Thyroid gland (tissue), 4 donors: ENCODE results near the gene NTN5. TPM values are rescaled to one million over a fixed set of nuclear protein-coding genes. Genes with fewer than 3 reads are reported as not detected.

Experiments used
- DNase-seq, 2 donors: peaks; one replicate each; pipeline ENCODE4 v3.0.0-alpha.2; 2019
- H3K27ac ChIP-seq, 3 donors: fragments of 200-600 bp; sonication (generic); 1 replicate in 2 of 3; 2 replicates in 1 of 3; pipeline ENCODE4 v1.5.1; 2016 to 2019; ENCODE audit warnings: mild to moderate bottlenecking in 1 of 3, moderate library complexity in 1 of 3
- H3K27me3 ChIP-seq: fragments of 200-600 bp; sonication (generic); one replicate; pipeline ENCODE4 v1.5.1; 2019
- H3K36me3 ChIP-seq, 2 donors: fragments of 200-600 bp; sonication (generic); one replicate each; pipeline ENCODE4 v1.5.1; 2016 to 2019
- H3K4me1 ChIP-seq, 2 donors: fragments of 200-600 bp; sonication (generic); one replicate each; pipeline ENCODE4 v1.5.1; 2017 to 2019
- H3K4me3 ChIP-seq, 3 donors: fragments of 200-600 bp; sonication (generic); replicated peaks in 1 of 3; 1 replicate in 2 of 3; 2 replicates in 1 of 3; pipeline ENCODE4 v1.5.1; 2016; ENCODE audit warnings: mild to moderate bottlenecking in 1 of 3
- H3K9me3 ChIP-seq: fragments of 200-600 bp; sonication (generic); one replicate; pipeline ENCODE4 v1.5.1; 2017
- POLR2A ChIP-seq, 2 donors: fragments of 450-650 bp; IDR thresholded peaks; one replicate each; pipeline ENCODE4 v1.6.1; 2017; ENCODE audit warnings: antibody characterized with exemption in 2 of 2, mild to moderate bottlenecking in 2 of 2, moderate library complexity in 1 of 2
- WGBS, 2 donors: methylation state at CpG; one replicate each; pipeline ENCODE4 v1.1.5; 2017; 5-methylcytosine and 5-hydroxymethylcytosine counted together
- intact Hi-C: fragments of 100-400 bp; cut with DNase I; formaldehyde crosslinking; loops from one replicate; pipeline ENCODE4 v1.15.1; 2023
- total RNA-seq, 4 donors: library from RNA; depleted of rRNA; stranded (reverse); fragments of >200 nt; gene quantifications; one replicate each; pipeline ENCODE4 v1.2.3, GENCODE V29; 2016
- TF ChIP-seq, protein P1 (sequence below), 6 experiments: fragments of 200-600 bp in 3 of 6; fragments of 450-650 bp in 3 of 6; sonication (generic) in 3 of 6; IDR thresholded peaks; one replicate each; pipeline ENCODE4 v1.5.1; 2016 to 2019; ENCODE audit warnings: antibody characterized with exemption in 6 of 6, mild to moderate bottlenecking in 2 of 6, inconsistent platforms in 1 of 6, moderate library complexity in 1 of 6

Gene NTN5
- total RNA-seq, 4 donors from 2014 or later = 0.45 to 1.2 (median 0.78) TPM; not detected in 1

DNA sequence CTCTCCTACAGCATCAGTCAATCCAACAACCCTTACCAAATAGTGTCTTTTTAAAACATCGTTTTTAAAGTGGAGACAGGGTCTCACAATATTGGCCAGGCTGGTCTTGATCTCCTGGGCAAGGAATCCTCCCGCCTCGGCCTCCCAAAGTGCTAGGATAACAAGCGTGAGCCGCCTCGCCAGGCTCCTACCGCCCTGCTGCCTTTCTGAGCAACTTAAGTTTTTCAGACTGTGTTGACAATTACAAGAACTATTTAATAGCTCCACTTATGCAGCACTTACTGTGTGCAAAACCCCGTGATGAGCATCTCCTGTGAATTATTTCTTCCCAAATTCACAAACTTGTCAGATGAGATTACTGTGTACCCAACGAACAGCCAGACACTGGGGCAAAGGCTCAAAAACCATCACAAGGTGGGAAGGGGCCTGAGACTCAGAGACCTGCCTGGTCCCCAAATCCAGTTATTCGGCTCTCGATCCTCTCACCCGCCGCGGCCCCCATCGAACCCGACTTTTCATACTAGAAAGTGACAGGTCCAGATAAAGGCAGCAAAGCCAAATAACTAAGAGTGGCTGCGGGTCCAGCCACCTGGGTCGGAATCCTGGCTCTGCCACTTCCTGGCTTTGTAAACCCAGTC is 54.4 kb downstream of the NTN5 start:
- 2% methylated on average over 11 to 16 of the region's 18 CpGs for WGBS, 2 donors
- H3K4me1 ChIP-seq = peaks cover 17 to 30% of the 10 kb centered on the region in 2 donors
- intact Hi-C loops = no loop called here
- H3K36me3 ChIP-seq = peaks cover 25 to 26% of the 10 kb centered on the region in 2 donors
- H3K4me3 ChIP-seq = peak overlapping the region; percentile 58 to 88 (median 81)
- no peaks in the 10 kb centered on the region for H3K27me3 ChIP-seq
- TF ChIP-seq POLR2A (IDR thresholded peaks at IDR 0.05) = no peak
- TF ChIP-seq, protein P1, sequence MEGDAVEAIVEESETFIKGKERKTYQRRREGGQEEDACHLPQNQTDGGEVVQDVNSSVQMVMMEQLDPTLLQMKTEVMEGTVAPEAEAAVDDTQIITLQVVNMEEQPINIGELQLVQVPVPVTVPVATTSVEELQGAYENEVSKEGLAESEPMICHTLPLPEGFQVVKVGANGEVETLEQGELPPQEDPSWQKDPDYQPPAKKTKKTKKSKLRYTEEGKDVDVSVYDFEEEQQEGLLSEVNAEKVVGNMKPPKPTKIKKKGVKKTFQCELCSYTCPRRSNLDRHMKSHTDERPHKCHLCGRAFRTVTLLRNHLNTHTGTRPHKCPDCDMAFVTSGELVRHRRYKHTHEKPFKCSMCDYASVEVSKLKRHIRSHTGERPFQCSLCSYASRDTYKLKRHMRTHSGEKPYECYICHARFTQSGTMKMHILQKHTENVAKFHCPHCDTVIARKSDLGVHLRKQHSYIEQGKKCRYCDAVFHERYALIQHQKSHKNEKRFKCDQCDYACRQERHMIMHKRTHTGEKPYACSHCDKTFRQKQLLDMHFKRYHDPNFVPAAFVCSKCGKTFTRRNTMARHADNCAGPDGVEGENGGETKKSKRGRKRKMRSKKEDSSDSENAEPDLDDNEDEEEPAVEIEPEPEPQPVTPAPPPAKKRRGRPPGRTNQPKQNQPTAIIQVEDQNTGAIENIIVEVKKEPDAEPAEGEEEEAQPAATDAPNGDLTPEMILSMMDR (IDR thresholded peaks at IDR 0.05) = no peak
- H3K27ac ChIP-seq = peak overlapping the region; percentile 80 to 91 (median 82)
- DNase-seq = peak in 1 of 2 donors; percentile 16
- H3K9me3 ChIP-seq = no peaks in the 10 kb centered on the region

GRCh38 chr19:48617146-48617937 is 55.5 kb downstream of the NTN5 start:
- intact Hi-C loops = no loop called here
- H3K4me3 ChIP-seq = peak overlapping the region in 1 of 3 donors; percentile 58

GRCh38 chr19:48616491-48617056 is 56.2 kb downstream of the NTN5 start:
- Histone ChIP-seq H3K27ac (no peak overlapping the region), H3K4me3 (no peak overlapping the region), H3K36me3 (peaks cover 25 to 26% of the 10 kb centered on the region in 2 donors), H3K27me3 (no peaks in the 10 kb centered on the region), H3K9me3 (no peaks in the 10 kb centered on the region), H3K4me1 (peaks cover 15 to 27% of the 10 kb centered on the region in 2 donors)
- WGBS, 2 donors = 80 to 87% methylated on average over 10 to 12 of the region's 12 CpGs
- TF ChIP-seq, protein P1 (IDR thresholded peaks at IDR 0.05) = no peak
- TF ChIP-seq POLR2A (IDR thresholded peaks at IDR 0.05) = no peak
- DNase-seq = no peak
- intact Hi-C loops = no loop called here

More at GRCh38 chr19:48617146-48617937, 55.5 kb downstream of the NTN5 start:
- peak overlapping the region in 1 of 3 donors; percentile 82 for H3K27ac ChIP-seq
- WGBS, 2 donors = 63 to 67% methylated on average over 16 to 18 of the region's 18 CpGs
- TF ChIP-seq, protein P1 (IDR thresholded peaks at IDR 0.05) = no peak
- no peak for TF ChIP-seq POLR2A (IDR thresholded peaks at IDR 0.05)
- peaks cover 15 to 27% of the 10 kb centered on the region in 2 donors for H3K4me1 ChIP-seq
- DNase-seq = peak in 1 of 2 donors; percentile 18
- H3K36me3 ChIP-seq = peaks cover 25 to 26% of the 10 kb centered on the region in 2 donors
- H3K27me3 ChIP-seq = no peaks in the 10 kb centered on the region
- no peaks in the 10 kb centered on the region for H3K9me3 ChIP-seq

DNA sequence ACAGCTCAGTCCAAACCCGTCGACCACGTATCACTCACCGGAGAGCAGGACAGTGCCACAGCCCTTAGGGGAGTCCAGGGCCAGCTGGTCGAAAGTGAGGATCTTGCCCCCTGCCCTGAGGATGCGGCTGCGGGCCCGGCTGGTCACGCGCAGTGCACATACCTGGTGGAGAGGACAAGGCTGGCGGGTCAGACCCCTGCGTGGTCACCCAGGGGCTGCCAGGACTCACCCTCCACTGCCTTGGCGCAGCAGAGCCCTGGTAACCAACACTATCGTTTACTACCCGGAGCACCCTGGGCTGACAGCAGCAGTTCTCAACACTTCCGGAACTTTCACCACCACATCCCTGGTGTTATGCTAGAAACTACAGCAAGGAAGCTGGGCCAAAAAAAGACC is 56.8 kb downstream of the NTN5 start:
- intact Hi-C loops = no loop called here
- Histone ChIP-seq H3K27ac (no peak overlapping the region), H3K36me3 (peaks cover 25 to 26% of the 10 kb centered on the region in 2 donors), H3K4me1 (peaks cover 15 to 27% of the 10 kb centered on the region in 2 donors), H3K4me3 (no peak overlapping the region), H3K9me3 (no peaks in the 10 kb centered on the region), H3K27me3 (no peaks in the 10 kb centered on the region)
- TF ChIP-seq, protein P1 (IDR thresholded peaks at IDR 0.05) = no peak
- no peak for TF ChIP-seq POLR2A (IDR thresholded peaks at IDR 0.05)
- WGBS, 2 donors = 82 to 90% methylated on average over 7 to 10 of the region's 16 CpGs
- DNase-seq = no peak
